ENCODE measurements around the gene MOB2.

MOB2 gene

DNA sequence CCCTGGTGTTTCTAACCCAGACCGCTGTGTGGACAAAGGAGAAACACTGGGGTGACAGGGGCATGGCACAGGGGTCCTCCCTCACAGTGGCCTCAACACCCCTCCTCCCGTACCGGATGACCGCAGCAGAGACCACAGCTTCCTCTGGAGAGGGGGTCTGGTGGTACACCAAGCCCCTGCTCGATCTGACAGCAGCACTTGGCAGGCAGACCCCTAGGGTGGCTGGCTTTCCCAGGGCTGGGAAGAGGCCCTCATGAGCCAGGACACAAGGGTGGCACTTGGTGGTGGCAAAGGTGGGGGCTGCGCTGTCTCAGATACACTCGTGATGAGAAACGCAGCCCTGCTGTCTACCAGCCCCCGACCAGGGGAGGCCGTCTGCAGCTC, 46.8 kb upstream of the MOB2 start:
- no peak overlapping the region for H3K9ac ChIP-seq (ENCODE audit: low read depth, low read length)
- H3K4me3 ChIP-seq (ENCODE audit: low read depth in 1 of 2, low read length in 2 of 2), result no peak overlapping the region
- no peak overlapping the region for H3K4me2 ChIP-seq (ENCODE audit: insufficient read depth, low read length)
- no peak overlapping the region for H3K27ac ChIP-seq (ENCODE audit: low read length)
- H3K27me3 ChIP-seq (ENCODE audit: insufficient read depth, low read length, poor library complexity), result no peaks in the 10 kb centered on the region
- no peaks in the 10 kb centered on the region for H3K9me3 ChIP-seq (ENCODE audit: insufficient read depth, low read length, severe bottlenecking)
- no peak overlapping the region for H2AFZ ChIP-seq (ENCODE audit: low read depth, low read length)
- no peaks in the 10 kb centered on the region; the same call in 1 of the 2 replicates for H3K4me1 ChIP-seq (ENCODE audit: insufficient read depth, low read length)
- no peak for DNase-seq
- no peak for ATAC-seq (ENCODE audit: insufficient read depth, low read depth)
- peaks cover 84% of the 10 kb centered on the region for H4K20me1 ChIP-seq (ENCODE audit: insufficient read depth, low read length)
- peaks cover 23% of the 10 kb centered on the region for H3K36me3 ChIP-seq (ENCODE audit: insufficient read depth, low read length)
- H3K79me2 ChIP-seq (ENCODE audit: insufficient read depth, low read length), result peaks cover 90% of the 10 kb centered on the region
- TF ChIP-seq, protein P1, sequence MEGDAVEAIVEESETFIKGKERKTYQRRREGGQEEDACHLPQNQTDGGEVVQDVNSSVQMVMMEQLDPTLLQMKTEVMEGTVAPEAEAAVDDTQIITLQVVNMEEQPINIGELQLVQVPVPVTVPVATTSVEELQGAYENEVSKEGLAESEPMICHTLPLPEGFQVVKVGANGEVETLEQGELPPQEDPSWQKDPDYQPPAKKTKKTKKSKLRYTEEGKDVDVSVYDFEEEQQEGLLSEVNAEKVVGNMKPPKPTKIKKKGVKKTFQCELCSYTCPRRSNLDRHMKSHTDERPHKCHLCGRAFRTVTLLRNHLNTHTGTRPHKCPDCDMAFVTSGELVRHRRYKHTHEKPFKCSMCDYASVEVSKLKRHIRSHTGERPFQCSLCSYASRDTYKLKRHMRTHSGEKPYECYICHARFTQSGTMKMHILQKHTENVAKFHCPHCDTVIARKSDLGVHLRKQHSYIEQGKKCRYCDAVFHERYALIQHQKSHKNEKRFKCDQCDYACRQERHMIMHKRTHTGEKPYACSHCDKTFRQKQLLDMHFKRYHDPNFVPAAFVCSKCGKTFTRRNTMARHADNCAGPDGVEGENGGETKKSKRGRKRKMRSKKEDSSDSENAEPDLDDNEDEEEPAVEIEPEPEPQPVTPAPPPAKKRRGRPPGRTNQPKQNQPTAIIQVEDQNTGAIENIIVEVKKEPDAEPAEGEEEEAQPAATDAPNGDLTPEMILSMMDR (IDR thresholded peaks at IDR 0.05; ENCODE audit: borderline replicate concordance, extremely low read depth, low read length, poor library complexity, severe bottlenecking), result no peak
- TF ChIP-seq EZH2 (IDR thresholded peaks at IDR 0.05; ENCODE audit: borderline replicate concordance, low read depth, low read length, severe bottlenecking), result no peak

DNA sequence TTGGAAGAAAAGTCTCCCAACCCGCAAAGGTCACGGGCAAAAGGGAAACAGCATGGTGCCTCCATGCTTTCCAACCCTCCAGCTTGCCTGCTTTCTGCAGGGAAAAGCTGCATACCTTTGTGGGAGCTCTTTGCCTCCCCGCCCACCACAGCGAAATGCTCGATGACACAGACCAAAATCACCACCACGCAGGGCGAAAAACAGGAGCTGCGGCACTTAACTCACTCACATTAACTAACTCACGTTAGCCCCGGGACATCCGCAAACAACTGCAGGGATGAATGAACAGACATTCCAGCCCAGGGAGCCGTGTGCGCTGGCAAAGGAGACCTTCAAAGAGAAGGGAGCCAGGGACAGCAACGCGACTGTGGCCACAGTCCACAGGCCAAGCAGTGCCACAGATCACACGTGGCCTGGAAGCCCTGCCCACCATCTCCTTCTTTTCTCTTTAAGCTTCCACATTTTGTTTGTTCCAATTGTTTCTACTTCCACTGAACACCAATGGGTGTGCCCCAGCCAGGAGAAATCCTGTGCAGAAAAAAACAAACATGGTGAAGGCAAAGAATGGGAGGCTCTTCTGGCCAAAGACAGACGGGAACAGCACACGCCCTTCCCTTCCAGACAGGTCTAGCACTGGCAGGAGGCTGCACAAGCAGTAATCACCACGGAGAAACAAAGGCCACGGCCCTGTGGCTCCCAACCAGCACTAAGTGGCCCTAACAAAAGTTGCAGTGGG, 46.2 kb upstream of the MOB2 start:
- peaks cover 96% of the 10 kb centered on the region for H3K79me2 ChIP-seq (ENCODE audit: insufficient read depth, low read length)
- DNase-seq, result no peak
- peaks cover 23% of the 10 kb centered on the region for H3K36me3 ChIP-seq (ENCODE audit: insufficient read depth, low read length)
- no peak overlapping the region for H2AFZ ChIP-seq (ENCODE audit: low read depth, low read length)
- H3K4me1 ChIP-seq (ENCODE audit: insufficient read depth, low read length), result no peaks in the 10 kb centered on the region; the same call in 1 of the 2 replicates
- H3K9me3 ChIP-seq (ENCODE audit: insufficient read depth, low read length, severe bottlenecking), result no peaks in the 10 kb centered on the region
- no peak overlapping the region for H3K4me2 ChIP-seq (ENCODE audit: insufficient read depth, low read length)
- peaks cover 89% of the 10 kb centered on the region for H4K20me1 ChIP-seq (ENCODE audit: insufficient read depth, low read length)
- no peak overlapping the region for H3K27ac ChIP-seq (ENCODE audit: low read length)
- no peaks in the 10 kb centered on the region for H3K27me3 ChIP-seq (ENCODE audit: insufficient read depth, low read length, poor library complexity)
- no peak overlapping the region for H3K9ac ChIP-seq (ENCODE audit: low read depth, low read length)
- TF ChIP-seq, protein P1 (IDR thresholded peaks at IDR 0.05; ENCODE audit: borderline replicate concordance, extremely low read depth, low read length, poor library complexity, severe bottlenecking), result no peak
- TF ChIP-seq EZH2 (IDR thresholded peaks at IDR 0.05; ENCODE audit: borderline replicate concordance, low read depth, low read length, severe bottlenecking), result no peak
- no peak for ATAC-seq (ENCODE audit: insufficient read depth, low read depth)
- no peak overlapping the region for H3K4me3 ChIP-seq (ENCODE audit: low read depth in 1 of 2, low read length in 2 of 2)

DNA sequence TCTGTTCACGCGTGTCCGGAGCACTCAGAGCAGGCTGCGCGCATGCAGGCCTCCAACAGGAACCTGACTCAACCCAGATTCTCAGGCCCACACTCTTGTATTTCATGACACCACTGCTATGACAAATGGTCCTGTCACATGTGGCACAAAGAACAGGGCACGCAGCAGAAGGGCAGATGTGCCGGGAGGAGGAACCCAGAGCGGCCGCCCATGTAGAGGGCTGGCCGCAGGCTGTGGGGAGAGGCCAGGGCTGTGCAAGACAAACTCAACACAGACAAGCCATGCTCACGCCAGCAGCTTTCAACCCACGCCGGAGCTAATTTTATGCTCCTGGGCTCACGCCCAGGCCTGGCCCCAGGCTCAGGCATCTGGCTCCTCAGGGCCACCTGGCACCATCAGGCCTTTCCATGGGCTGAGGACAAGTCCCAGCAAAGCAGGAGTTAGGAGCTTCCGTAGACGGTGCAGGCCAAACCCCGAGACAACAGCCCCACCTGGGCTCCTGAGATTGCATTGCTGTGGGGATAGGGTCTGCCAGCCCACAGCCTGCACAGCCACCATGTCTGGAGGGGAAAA, 45.5 kb upstream of the MOB2 start:
- Histone ChIP-seq H3K4me2 (ENCODE audit: insufficient read depth, low read length) (no peak overlapping the region), H2AFZ (ENCODE audit: low read depth, low read length) (no peak overlapping the region), H3K4me3 (ENCODE audit: low read depth in 1 of 2, low read length in 2 of 2) (no peak overlapping the region), H3K4me1 (ENCODE audit: insufficient read depth, low read length) (no peaks in the 10 kb centered on the region), H3K79me2 (ENCODE audit: insufficient read depth, low read length) (peaks cover 95% of the 10 kb centered on the region), H3K27me3 (ENCODE audit: insufficient read depth, low read length, poor library complexity) (no peaks in the 10 kb centered on the region), H3K9ac (ENCODE audit: low read depth, low read length) (no peak overlapping the region), H3K9me3 (ENCODE audit: insufficient read depth, low read length, severe bottlenecking) (no peaks in the 10 kb centered on the region), H4K20me1 (ENCODE audit: insufficient read depth, low read length) (peaks cover 88% of the 10 kb centered on the region), H3K27ac (ENCODE audit: low read length) (no peak overlapping the region), H3K36me3 (ENCODE audit: insufficient read depth, low read length) (peaks cover 19% of the 10 kb centered on the region)
- DNase-seq (no peak), ATAC-seq (ENCODE audit: insufficient read depth, low read depth) (no peak)
- TF ChIP-seq, protein P1 (IDR thresholded peaks at IDR 0.05; ENCODE audit: borderline replicate concordance, extremely low read depth, low read length, poor library complexity, severe bottlenecking), result no peak
- no peak for TF ChIP-seq EZH2 (IDR thresholded peaks at IDR 0.05; ENCODE audit: borderline replicate concordance, low read depth, low read length, severe bottlenecking)

Measured in DND-41 (cell line).